Kidney epithelial cell (primary cell): ENCODE measurements around the gene C14orf180. TPM values are rescaled to one million over a fixed set of nuclear protein-coding genes. Genes with fewer than 3 reads are reported as not detected.

Source experiments
- DNase-seq: peaks from one replicate; pipeline ENCODE4 v3.0.0-alpha.2; 2010; ENCODE audit warnings: low read depth
- H3K27me3 ChIP-seq: 2 replicates; pipeline ENCODE4 v1.6.0; 2011; ENCODE audit warnings: low read length; ENCODE audit not compliant: control insufficient read depth, insufficient read depth
- H3K36me3 ChIP-seq: 2 replicates; pipeline ENCODE4 v1.5.1; 2011; ENCODE audit warnings: low read length; ENCODE audit not compliant: control insufficient read depth, insufficient read depth
- H3K4me3 ChIP-seq: 2 replicates; pipeline ENCODE4 v1.5.1; 2011; ENCODE audit warnings: low read depth, mild to moderate bottlenecking, control low read depth, low read length
- total RNA-seq: library from RNA; depleted of rRNA; stranded (reverse); fragments of >200 nt; gene quantifications from 2 replicates; pipeline ENCODE4 v1.2.3, GENCODE V29; 2015
- TF ChIP-seq, protein P1 (sequence below): IDR thresholded peaks from 2 replicates; pipeline ENCODE4 v1.5.1; 2011; ENCODE audit warnings: mild to moderate bottlenecking, moderate library complexity, low read length, control low read depth, inconsistent platforms; ENCODE audit not compliant: insufficient read depth, poor library complexity, severe bottlenecking

Gene C14orf180
- total RNA-seq, 1 donor from 2014 or later, result not detected

DNA sequence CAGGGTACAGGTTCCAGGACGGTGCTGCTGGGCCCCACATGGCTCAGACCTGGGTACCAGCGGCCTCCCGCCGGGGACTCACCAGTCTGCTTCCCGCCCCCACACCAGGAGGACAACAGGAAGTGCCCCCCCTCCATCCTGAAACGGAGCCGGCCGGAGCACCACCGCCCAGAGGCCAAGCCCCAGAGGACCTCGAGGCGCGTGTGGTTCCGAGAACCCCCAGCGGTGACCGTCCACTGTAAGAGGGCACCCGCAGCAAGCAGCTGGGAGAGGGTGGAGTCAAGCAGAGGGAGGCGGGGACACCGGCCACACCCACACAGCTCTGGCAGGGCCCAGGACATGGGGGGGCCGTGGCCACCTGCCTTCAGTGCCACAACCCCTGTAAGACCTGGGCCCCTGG, 8.1 kb downstream of the C14orf180 start:
- no peaks in the 10 kb centered on the region for H3K36me3 ChIP-seq
- no peak overlapping the region for H3K4me3 ChIP-seq
- no peak for DNase-seq
- peaks cover 23% of the 10 kb centered on the region for H3K27me3 ChIP-seq
- TF ChIP-seq, protein P1, sequence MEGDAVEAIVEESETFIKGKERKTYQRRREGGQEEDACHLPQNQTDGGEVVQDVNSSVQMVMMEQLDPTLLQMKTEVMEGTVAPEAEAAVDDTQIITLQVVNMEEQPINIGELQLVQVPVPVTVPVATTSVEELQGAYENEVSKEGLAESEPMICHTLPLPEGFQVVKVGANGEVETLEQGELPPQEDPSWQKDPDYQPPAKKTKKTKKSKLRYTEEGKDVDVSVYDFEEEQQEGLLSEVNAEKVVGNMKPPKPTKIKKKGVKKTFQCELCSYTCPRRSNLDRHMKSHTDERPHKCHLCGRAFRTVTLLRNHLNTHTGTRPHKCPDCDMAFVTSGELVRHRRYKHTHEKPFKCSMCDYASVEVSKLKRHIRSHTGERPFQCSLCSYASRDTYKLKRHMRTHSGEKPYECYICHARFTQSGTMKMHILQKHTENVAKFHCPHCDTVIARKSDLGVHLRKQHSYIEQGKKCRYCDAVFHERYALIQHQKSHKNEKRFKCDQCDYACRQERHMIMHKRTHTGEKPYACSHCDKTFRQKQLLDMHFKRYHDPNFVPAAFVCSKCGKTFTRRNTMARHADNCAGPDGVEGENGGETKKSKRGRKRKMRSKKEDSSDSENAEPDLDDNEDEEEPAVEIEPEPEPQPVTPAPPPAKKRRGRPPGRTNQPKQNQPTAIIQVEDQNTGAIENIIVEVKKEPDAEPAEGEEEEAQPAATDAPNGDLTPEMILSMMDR, result no peak

DNA sequence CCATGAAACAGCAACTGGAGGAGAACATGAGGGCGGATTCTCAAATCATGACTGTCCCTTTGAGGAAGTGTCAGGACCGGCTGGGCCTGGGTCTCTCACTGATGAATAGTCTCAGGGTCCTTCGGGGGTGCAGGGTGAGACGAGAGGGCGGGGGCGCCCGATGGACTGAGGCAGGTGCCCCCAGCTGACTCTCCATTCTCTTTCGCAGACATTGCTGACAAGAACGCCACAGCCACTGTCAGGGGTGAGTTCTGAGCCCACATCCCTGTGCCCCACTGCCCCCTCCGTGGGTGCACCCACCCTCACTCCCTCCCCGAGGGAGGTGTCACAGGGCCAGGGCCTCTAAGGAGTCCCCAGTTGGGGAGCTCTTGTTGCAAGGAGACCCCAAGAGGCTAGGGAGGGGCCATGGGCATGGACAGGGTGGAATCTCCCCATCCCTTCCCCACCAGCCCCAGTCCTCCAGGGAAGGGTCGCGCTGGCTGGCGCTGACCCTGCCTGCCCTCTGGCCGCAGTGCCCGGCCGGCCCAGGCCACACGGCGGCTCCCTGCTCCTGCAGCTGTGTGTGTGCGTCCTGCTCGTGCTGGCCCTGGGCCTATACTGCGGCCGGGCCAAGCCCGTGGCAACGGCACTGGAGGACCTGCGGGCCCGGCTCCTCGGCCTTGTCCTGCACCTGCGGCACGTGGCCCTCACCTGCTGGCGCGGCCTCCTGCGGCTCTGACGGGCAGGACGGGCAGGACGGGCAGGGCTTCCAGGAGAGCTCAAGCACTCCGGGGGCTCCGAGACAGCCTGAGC, 8.7 kb downstream of the C14orf180 start:
- TF ChIP-seq, protein P1, result no peak
- Histone ChIP-seq H3K36me3 (no peaks in the 10 kb centered on the region), H3K27me3 (peaks cover 21% of the 10 kb centered on the region), H3K4me3 (no peak overlapping the region)
- no peak for DNase-seq

DNA sequence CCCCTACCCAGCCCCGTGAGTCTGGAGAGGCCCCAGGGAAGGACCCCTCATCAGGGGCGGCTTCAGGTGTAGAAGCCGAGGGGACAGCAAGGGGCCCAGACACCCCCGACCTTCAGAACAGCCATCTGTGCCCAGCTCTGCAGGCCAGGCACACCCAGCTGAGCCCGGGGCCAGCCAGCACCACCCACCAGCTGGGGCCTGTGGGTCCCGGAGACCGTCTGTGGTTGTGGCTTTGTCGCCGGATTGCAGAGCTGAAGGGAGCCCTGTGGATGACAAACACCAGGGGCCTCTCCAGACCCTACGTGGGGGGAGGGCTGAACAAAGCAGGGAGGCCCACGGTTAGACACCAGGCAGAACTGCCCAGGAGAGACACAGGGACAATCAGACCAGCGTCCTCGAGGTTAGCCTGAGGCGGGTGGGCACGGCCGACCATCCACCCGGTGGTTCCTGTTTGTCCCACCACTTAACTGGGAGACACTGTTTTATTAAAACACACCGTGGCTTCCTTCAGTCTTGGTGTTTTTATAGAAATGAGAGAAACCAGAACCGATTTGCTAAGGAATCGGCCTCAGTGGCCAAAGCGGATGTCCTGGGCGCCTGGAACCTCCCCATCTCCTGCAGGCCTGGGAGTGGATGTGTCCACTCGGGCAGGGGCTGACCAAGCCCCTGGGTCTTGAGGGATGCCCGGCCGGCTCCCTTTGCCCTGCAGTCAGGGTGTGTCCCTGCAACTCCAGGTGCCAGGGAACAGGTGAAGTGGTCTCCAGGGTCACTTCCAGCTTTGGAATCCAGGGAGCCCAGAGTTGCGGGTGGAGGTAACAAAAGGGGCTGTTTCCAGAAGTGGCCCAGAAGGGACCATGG, 10.0 kb downstream of the C14orf180 start:
- peaks cover 13% of the 10 kb centered on the region for H3K27me3 ChIP-seq
- TF ChIP-seq, protein P1, result no peak
- DNase-seq, result no peak
- H3K36me3 ChIP-seq, result no peaks in the 10 kb centered on the region
- H3K4me3 ChIP-seq, result no peak overlapping the region

DNA sequence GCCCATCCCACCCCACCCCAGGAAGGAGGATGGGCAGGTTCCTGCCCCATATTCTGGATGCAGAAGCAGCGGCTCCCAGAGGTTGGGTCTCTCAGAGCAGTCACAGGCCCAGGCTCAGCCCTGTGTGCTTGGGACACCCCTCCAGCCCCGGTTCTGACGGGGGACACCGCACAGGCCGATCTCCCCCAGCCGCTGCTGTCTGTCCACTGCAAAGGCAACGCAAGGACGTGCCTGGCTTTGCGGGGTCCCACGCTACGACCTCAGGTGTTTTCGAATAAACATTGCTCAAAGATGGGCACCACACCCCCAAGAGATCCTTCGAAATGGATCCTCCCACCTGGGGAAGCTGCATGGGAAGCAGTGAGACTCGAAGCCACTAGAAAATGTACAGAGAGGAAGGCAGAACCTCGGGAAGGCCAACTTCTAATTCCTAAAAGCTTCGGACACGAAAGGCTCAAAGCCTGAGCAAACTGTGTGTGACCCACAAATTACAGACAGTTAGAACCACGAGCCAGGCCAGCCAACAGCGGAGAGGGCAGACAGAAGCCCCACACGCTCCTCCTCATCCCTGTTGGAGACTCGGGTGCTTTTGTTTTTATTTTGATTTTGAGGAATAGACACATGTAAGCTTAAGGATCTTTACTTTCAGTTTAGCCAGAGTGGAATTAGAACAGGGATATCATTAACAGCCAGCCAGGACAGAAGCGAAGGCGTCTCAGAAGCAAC, 10.8 kb downstream of the C14orf180 start:
- TF ChIP-seq, protein P1, result no peak
- no peaks in the 10 kb centered on the region for H3K36me3 ChIP-seq
- no peak for DNase-seq
- peaks cover 13% of the 10 kb centered on the region for H3K27me3 ChIP-seq
- H3K4me3 ChIP-seq, result no peak overlapping the region

DNA sequence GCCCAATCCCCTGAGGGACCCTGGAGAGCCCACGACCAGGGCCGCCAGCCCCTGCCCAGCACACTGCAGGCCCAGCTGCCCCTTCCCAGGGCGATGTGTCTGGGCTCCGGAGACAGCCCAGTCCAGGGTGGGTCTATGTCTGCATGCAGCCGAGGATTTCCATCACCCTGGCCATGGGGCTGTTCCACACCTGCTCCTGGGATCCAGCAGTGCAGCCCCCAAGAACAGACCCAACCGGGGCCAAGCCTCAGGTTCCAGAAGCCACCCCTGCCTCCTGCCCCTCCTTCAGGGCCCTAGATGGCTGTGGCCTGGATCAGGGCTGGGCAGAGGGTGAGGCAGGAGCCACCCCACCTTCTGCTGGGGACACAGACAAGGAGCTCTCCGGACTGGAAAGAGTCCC, 11.5 kb downstream of the C14orf180 start:
- Histone ChIP-seq H3K36me3 (no peaks in the 10 kb centered on the region), H3K27me3 (peaks cover 13% of the 10 kb centered on the region), H3K4me3 (no peak overlapping the region)
- TF ChIP-seq, protein P1, result no peak
- no peak for DNase-seq
